Karpas-422 (cell line): ENCODE measurements around the gene DYRK4. TPM values are rescaled to one million over a fixed set of nuclear protein-coding genes. Genes with fewer than 3 reads are reported as not detected.

Experiments
- DNase-seq: peaks from one replicate; pipeline ENCODE4 v3.0.0-alpha.2; 2015
- H2AFZ ChIP-seq: fragments of 200-600 bp; sonication (generic); 2 replicates; pipeline ENCODE4 v1.6.1; 2014; ENCODE audit warnings: antibody characterized with exemption, low read length, mixed read lengths
- H3K27ac ChIP-seq: fragments of 200-600 bp; sonication (generic); 2 replicates; pipeline ENCODE4 v1.5.1; 2014; ENCODE audit warnings: mild to moderate bottlenecking, low read length, moderate library complexity
- H3K27me3 ChIP-seq: fragments of 200-600 bp; sonication (generic); 2 replicates; pipeline ENCODE4 v1.6.1; 2014; ENCODE audit warnings: low read length, mixed read lengths
- H3K36me3 ChIP-seq: fragments of 200-600 bp; sonication (generic); 2 replicates; pipeline ENCODE4 v1.6.1; 2014; ENCODE audit warnings: low read length, mixed read lengths; ENCODE audit not compliant: insufficient read depth
- H3K4me1 ChIP-seq: fragments of 200-600 bp; sonication (generic); 2 replicates; pipeline ENCODE4 v1.6.1; 2014; ENCODE audit warnings: mild to moderate bottlenecking, low read length, mixed read lengths
- H3K4me2 ChIP-seq: fragments of 200-600 bp; sonication (generic); 2 replicates; pipeline ENCODE4 v1.6.1; 2014; ENCODE audit warnings: low read length, low read depth, mild to moderate bottlenecking; ENCODE audit not compliant: poor library complexity, severe bottlenecking
- H3K4me3 ChIP-seq: fragments of 200-600 bp; sonication (generic); 2 replicates; pipeline ENCODE4 v1.5.1; 2014; ENCODE audit warnings: mild to moderate bottlenecking, antibody characterized with exemption, low read length, mixed read lengths
- H3K79me2 ChIP-seq: fragments of 200-600 bp; sonication (generic); 2 replicates; pipeline ENCODE4 v1.6.1; 2014; ENCODE audit warnings: mild to moderate bottlenecking, low read length, mixed read lengths
- H3K9ac ChIP-seq: fragments of 200-600 bp; sonication (generic); 2 replicates; pipeline ENCODE4 v1.6.0; 2014; ENCODE audit warnings: low read length
- H3K9me2 ChIP-seq: fragments of 200-600 bp; sonication (generic), shearing (Covaris generic); replicated peaks from 2 replicates; pipeline ENCODE4 v1.6.0; 2014; ENCODE audit warnings: mild to moderate bottlenecking, low read length, moderate library complexity; ENCODE audit not compliant: insufficient read depth
- H3K9me3 ChIP-seq: fragments of 300-700, 200-600 bp; sonication (generic); 2 replicates; pipeline ENCODE4 v1.6.1; 2014; ENCODE audit warnings: low read length, mixed read lengths
- H4K20me1 ChIP-seq: fragments of 200-600 bp; sonication (generic); 2 replicates; pipeline ENCODE4 v1.6.1; 2014; ENCODE audit warnings: mild to moderate bottlenecking, antibody characterized with exemption, low read length, low read depth; ENCODE audit not compliant: insufficient read depth
- total RNA-seq: library from RNA; depleted of rRNA; stranded (reverse); fragments of >200 nt; shearing (Covaris generic); gene quantifications from 2 replicates; pipeline ENCODE4 v1.2.3, GENCODE V29; 2014; ENCODE audit warnings: low replicate concordance

Gene DYRK4
- total RNA-seq, 1 experiment from 2014 or later = 44.9 TPM

DNA sequence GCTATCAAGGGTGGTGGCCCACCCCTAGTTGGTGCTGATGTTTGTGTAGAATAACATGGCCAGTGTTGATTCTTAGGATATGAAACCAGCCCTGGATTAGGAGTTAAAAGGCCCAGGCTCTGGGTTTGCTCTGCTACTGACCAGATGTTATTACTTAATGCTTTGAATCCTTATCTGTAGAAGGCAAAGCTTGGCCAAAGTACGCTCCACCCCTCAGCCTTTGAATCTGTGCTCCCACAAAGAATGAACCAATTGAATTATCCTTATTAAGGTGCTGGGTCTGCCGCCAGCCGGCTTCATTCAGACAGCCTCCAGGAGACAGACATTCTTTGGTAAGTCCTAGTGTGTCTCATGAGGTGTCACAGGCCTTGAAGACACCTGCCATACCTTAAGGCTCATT is 45.0 kb downstream of the DYRK4 start:
- no peaks in the 10 kb centered on the region for H4K20me1 ChIP-seq
- no peak overlapping the region for H3K4me2 ChIP-seq
- H3K27ac ChIP-seq = no peak overlapping the region
- H3K27me3 ChIP-seq = no peaks in the 10 kb centered on the region
- H3K4me1 ChIP-seq = peaks cover 26% of the 10 kb centered on the region
- DNase-seq = no peak
- H3K9me2 ChIP-seq = no peaks in the 10 kb centered on the region
- peaks cover 3% of the 10 kb centered on the region; the same call in 1 of the 2 replicates for H3K79me2 ChIP-seq
- no peak overlapping the region for H3K9ac ChIP-seq
- no peak overlapping the region for H2AFZ ChIP-seq
- no peaks in the 10 kb centered on the region for H3K36me3 ChIP-seq
- H3K9me3 ChIP-seq = no peaks in the 10 kb centered on the region
- H3K4me3 ChIP-seq = no peak overlapping the region

DNA sequence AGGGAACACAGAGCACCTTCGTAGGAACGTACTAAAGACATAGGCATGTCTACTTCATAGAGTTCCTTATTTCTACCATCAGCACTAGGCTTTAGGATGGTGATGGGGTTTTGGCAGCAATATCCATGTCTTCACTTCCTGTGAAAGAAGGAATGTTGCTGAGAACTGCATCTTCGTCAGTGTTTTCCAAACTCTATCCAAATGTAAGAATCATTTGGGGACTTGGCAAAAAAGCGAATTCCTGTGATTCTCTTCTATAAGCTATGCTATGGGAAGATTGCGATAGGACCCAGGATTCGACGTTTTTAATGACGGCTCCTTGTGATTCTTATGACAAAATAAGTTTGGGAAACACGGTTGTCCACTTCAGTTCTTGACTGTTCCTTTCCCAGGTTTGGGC is 47.1 kb downstream of the DYRK4 start:
- no peak overlapping the region for H3K27ac ChIP-seq
- no peak overlapping the region for H3K4me3 ChIP-seq
- H4K20me1 ChIP-seq = no peaks in the 10 kb centered on the region
- no peaks in the 10 kb centered on the region for H3K27me3 ChIP-seq
- DNase-seq = no peak
- no peak overlapping the region for H2AFZ ChIP-seq
- H3K9ac ChIP-seq = no peak overlapping the region
- peaks cover 16% of the 10 kb centered on the region for H3K4me1 ChIP-seq
- H3K79me2 ChIP-seq = peaks cover 3% of the 10 kb centered on the region; the same call in 1 of the 2 replicates
- H3K9me3 ChIP-seq = no peaks in the 10 kb centered on the region
- no peaks in the 10 kb centered on the region for H3K9me2 ChIP-seq
- H3K36me3 ChIP-seq = no peaks in the 10 kb centered on the region; the same call in 1 of the 2 replicates
- no peak overlapping the region for H3K4me2 ChIP-seq

DNA sequence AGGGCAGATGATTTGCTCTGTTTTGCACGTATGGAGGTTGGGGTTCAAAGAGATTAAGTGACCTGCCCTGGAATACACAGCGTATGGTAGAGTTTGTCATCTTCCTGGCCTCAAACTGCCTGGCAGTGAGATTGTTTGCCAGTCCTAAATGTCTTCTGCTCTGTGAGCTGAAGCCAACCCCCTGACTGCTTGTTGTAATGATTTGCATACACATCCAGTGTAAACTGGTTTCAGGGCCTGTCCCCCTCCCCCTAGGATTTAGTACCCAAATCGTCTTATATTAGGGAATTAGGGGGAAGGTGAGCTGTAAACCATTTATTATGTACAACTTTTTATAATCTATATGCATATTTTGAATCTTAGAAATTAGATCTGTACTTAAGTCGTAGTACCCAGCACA is 48.5 kb downstream of the DYRK4 start:
- no peaks in the 10 kb centered on the region for H3K79me2 ChIP-seq
- DNase-seq = no peak
- no peak overlapping the region for H3K9ac ChIP-seq

DNA sequence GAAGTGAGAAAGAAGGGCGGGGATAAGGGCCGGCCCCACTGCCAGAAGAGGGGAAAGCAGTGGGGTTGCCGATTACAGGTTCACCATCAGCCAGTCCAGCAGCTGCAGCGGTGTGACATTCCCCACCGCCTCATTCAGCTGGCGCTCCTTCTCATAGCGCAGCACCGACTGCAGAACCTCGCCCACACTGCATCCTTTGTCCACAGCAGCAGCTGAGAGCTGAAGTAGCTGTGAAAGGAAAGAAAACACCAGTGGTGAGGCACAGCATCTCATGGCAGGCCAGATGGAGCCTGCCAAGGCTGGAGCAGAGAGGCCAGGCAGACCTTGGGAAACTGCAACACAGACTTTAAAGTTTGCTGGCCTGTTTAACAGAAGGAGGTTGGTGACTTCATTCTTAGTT is 53.7 kb downstream of the DYRK4 start:
- Histone ChIP-seq H4K20me1 (no peaks in the 10 kb centered on the region), H3K4me1 (no peaks in the 10 kb centered on the region), H3K9ac (no peak overlapping the region), H3K4me2 (no peak overlapping the region), H3K9me3 (no peaks in the 10 kb centered on the region), H2AFZ (no peak overlapping the region), H3K36me3 (no peaks in the 10 kb centered on the region; the same call in 1 of the 2 replicates), H3K9me2 (no peaks in the 10 kb centered on the region), H3K4me3 (no peak overlapping the region), H3K27ac (no peak overlapping the region), H3K27me3 (no peaks in the 10 kb centered on the region), H3K79me2 (no peaks in the 10 kb centered on the region)
- no peak for DNase-seq

More for the DNA sequence above, 48.5 kb downstream of the DYRK4 start:
- Histone ChIP-seq H3K36me3 (no peaks in the 10 kb centered on the region; the same call in 1 of the 2 replicates), H3K4me1 (peaks cover 7% of the 10 kb centered on the region), H3K27ac (no peak overlapping the region), H2AFZ (no peak overlapping the region), H4K20me1 (no peaks in the 10 kb centered on the region), H3K9me2 (no peaks in the 10 kb centered on the region), H3K4me3 (no peak overlapping the region), H3K9me3 (no peaks in the 10 kb centered on the region), H3K4me2 (no peak overlapping the region), H3K27me3 (no peaks in the 10 kb centered on the region)

DNA sequence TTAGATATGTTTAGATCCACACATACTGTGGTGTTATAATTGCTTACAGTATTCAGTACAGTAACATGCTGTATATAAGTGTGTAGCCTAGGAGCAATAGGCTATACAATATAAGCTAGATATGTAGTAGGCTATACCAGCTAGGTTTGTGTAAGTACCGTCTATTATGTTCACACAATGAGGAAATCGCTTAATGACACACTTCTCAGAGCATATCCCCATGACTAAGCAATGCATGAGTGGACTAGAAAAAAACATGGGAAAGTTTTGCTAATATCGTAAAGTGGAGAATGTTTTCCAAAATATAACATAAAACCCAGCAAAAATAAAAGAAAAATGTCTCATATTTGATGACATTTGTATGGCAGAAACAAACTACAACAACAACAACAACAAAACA is 59.5 kb downstream of the DYRK4 start:
- H3K27ac ChIP-seq = no peak overlapping the region
- H3K27me3 ChIP-seq = no peaks in the 10 kb centered on the region
- H3K9me2 ChIP-seq = no peaks in the 10 kb centered on the region
- H3K36me3 ChIP-seq = no peaks in the 10 kb centered on the region
- H3K9me3 ChIP-seq = no peaks in the 10 kb centered on the region
- no peak overlapping the region for H2AFZ ChIP-seq
- no peak overlapping the region for H3K9ac ChIP-seq
- H3K4me2 ChIP-seq = no peak overlapping the region
- no peaks in the 10 kb centered on the region for H3K79me2 ChIP-seq
- H4K20me1 ChIP-seq = no peaks in the 10 kb centered on the region
- DNase-seq = no peak
- no peak overlapping the region for H3K4me3 ChIP-seq
- no peaks in the 10 kb centered on the region for H3K4me1 ChIP-seq

DNA sequence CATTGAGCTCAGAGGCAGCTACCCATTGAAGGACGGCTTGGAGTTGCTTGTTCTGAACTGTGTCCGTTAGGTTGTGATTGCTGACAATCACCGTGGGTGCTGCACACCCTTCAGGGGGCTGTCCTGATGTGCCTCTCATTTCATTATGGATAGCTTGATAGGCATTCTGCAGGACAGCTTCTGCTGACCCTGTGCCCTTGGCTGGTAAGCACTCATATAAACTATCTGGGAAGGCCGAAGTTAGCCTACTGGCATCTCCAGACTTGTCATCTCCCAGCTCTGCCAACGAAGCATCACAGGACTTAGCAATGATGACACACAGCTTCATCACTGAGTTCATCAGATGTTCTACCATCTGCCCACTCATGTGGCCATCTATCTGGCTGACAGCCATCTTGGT is 64.5 kb downstream of the DYRK4 start:
- Histone ChIP-seq H3K4me2 (no peak overlapping the region), H3K4me3 (no peak overlapping the region), H3K9me3 (no peaks in the 10 kb centered on the region), H3K79me2 (no peaks in the 10 kb centered on the region), H3K27me3 (no peaks in the 10 kb centered on the region), H3K9ac (no peak overlapping the region), H4K20me1 (no peaks in the 10 kb centered on the region), H2AFZ (no peak overlapping the region), H3K4me1 (no peaks in the 10 kb centered on the region), H3K9me2 (no peaks in the 10 kb centered on the region), H3K36me3 (no peaks in the 10 kb centered on the region), H3K27ac (no peak overlapping the region)
- DNase-seq = no peak

DNA sequence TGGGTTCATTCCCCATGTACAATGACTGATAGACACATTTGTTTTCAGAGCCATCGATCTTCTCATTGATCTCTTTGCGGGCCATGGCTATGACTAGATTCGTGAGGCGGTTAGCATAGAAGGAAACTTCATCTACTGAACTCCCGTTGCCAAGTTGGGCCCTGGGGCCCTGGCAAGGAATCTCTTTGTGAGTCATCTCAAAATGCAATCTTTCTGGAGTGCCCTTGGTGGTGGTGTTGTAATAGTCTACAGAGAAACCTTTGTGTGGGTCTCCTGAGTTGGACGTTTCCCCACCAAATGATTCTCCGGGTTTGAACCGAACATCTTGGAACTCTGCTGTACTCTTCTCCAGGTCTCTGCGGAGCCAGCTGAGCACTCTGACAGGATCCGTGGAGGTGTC is 66.4 kb downstream of the DYRK4 start:
- DNase-seq = no peak
- H2AFZ ChIP-seq = no peak overlapping the region
- H3K4me3 ChIP-seq = no peak overlapping the region
- H3K36me3 ChIP-seq = no peaks in the 10 kb centered on the region
- no peaks in the 10 kb centered on the region for H3K4me1 ChIP-seq
- H3K9me3 ChIP-seq = no peaks in the 10 kb centered on the region
- no peaks in the 10 kb centered on the region for H3K9me2 ChIP-seq
- no peaks in the 10 kb centered on the region for H3K79me2 ChIP-seq
- H3K9ac ChIP-seq = no peak overlapping the region
- no peak overlapping the region for H3K27ac ChIP-seq
- no peaks in the 10 kb centered on the region for H4K20me1 ChIP-seq
- no peaks in the 10 kb centered on the region for H3K27me3 ChIP-seq
- H3K4me2 ChIP-seq = no peak overlapping the region

DNA sequence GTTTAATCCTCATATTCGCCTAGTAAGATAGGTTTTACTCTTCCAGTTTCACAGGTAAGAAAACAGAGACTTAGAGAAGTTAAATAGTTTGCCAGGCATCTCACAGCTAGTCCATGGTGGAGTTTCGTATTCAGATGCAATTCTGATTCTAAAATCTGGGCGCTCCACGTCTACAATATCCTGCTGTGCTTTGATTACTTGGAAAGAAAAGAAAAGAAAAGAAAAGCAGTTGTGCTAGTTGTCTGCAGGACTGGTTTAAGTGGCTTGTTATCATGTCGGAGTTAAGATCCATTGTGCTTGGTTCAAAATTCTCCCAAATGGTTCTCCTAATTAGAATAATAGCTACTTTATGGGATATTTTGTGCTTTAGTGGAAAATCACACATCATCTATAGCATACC is 68.3 kb downstream of the DYRK4 start:
- Histone ChIP-seq H3K4me2 (no peak overlapping the region), H3K9ac (no peak overlapping the region), H3K4me1 (no peaks in the 10 kb centered on the region), H2AFZ (no peak overlapping the region), H3K27me3 (no peaks in the 10 kb centered on the region), H4K20me1 (no peaks in the 10 kb centered on the region), H3K9me2 (no peaks in the 10 kb centered on the region), H3K4me3 (no peak overlapping the region), H3K79me2 (no peaks in the 10 kb centered on the region), H3K27ac (no peak overlapping the region), H3K36me3 (no peaks in the 10 kb centered on the region), H3K9me3 (no peaks in the 10 kb centered on the region)
- no peak for DNase-seq

DNA sequence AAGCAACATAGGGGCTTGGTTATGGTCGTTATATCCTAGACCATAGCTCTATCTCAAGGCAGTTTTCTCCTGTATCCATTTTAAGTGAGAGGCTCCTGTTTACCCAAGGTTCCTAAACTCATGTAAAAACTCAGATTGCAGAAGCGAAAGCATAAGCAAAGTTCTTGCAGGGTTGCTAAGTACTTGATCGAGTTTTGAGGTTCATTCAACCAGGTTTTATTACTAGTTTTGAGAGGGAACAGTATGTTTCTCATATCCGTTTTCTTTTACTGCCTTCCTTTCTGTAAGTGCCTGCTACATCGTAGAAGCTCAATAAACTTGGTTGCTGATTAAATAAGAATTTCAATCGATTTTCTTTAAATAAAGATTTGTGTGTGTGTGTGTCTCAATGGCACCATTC is 81.7 kb downstream of the DYRK4 start:
- Histone ChIP-seq H3K9me3 (no peaks in the 10 kb centered on the region), H2AFZ (no peak overlapping the region), H3K79me2 (no peaks in the 10 kb centered on the region), H3K9ac (no peak overlapping the region), H3K4me1 (peaks cover 26% of the 10 kb centered on the region), H4K20me1 (no peaks in the 10 kb centered on the region), H3K27ac (no peak overlapping the region), H3K4me2 (no peak overlapping the region), H3K36me3 (no peaks in the 10 kb centered on the region), H3K9me2 (no peaks in the 10 kb centered on the region), H3K4me3 (no peak overlapping the region), H3K27me3 (no peaks in the 10 kb centered on the region)
- peak; percentile 48 for DNase-seq
